Esophagus squamous epithelium (tissue), 4 donors: ENCODE results near the gene HOXC10.

Source experiments
- POLR2A ChIP-seq, 4 donors: fragments of 450-650 bp; IDR thresholded peaks; one replicate each; pipeline ENCODE4 v1.6.1; 2017; ENCODE audit warnings: antibody characterized with exemption in 4 of 4, mild to moderate bottlenecking in 4 of 4, moderate library complexity in 3 of 4
- TF ChIP-seq, protein P1 (sequence below), 6 experiments: fragments of 450-650 bp in 4 of 6; fragments of 200-600 bp in 2 of 6; sonication (generic) in 2 of 6; IDR thresholded peaks; one replicate each; pipeline ENCODE4 v1.5.1; 2016 to 2019; ENCODE audit warnings: antibody characterized with exemption in 6 of 6, mild to moderate bottlenecking in 4 of 6, moderate library complexity in 4 of 6

DNA sequence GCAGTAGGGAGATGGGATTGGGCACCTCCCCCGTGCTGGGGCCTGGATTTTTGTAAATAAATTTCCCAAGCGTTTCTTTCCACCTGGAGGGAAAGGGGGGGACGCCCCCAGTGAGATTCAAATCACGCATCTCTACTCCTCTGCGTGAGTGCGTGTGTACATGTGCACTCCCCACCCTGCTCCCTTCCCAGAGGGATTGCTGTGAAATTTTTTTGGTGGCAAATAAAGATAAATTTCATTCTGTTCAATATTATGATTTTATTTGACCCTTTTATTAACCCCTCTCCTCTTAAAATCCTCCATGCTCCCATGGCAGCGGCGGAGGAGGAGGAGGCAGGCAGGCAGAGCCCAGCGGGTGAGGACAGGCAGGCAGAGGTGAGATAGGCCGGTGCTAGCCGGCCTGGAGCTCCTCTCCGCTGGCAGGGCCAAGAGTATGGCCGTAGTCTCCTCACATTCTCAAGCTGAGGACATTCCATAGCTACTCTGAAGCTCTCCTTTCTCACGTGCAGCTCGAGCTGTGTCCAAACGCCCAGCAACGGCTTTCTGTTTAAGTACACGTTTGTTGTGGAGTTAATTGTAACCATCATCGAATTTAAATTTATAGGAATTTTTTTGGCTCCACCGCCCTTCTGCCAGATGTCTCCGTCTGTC, 8.6 kb upstream of the HOXC10 start:
- no peak for TF ChIP-seq POLR2A (IDR thresholded peaks at IDR 0.05)
- TF ChIP-seq, protein P1, sequence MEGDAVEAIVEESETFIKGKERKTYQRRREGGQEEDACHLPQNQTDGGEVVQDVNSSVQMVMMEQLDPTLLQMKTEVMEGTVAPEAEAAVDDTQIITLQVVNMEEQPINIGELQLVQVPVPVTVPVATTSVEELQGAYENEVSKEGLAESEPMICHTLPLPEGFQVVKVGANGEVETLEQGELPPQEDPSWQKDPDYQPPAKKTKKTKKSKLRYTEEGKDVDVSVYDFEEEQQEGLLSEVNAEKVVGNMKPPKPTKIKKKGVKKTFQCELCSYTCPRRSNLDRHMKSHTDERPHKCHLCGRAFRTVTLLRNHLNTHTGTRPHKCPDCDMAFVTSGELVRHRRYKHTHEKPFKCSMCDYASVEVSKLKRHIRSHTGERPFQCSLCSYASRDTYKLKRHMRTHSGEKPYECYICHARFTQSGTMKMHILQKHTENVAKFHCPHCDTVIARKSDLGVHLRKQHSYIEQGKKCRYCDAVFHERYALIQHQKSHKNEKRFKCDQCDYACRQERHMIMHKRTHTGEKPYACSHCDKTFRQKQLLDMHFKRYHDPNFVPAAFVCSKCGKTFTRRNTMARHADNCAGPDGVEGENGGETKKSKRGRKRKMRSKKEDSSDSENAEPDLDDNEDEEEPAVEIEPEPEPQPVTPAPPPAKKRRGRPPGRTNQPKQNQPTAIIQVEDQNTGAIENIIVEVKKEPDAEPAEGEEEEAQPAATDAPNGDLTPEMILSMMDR (IDR thresholded peaks at IDR 0.05) = no peak
